Measurements from ENCODE around the gene TTC7B.

The TTC7B gene

GRCh38 chr14:90554341-90554740 is 261.9 kb downstream of the TTC7B start:
- no peak for DNase-seq

GRCh38 chr14:90553921-90554336 is 262.3 kb downstream of the TTC7B start:
- DNase-seq, result no peak

- no peak for DNase-seq
Measured at GRCh38 chr14:90553298-90553920, 262.8 kb downstream of the TTC7B start.

GRCh38 chr14:90552465-90553297 is 263.5 kb downstream of the TTC7B start:
- DNase-seq, result no peak

GRCh38 chr14:90551733-90552464 is 264.3 kb downstream of the TTC7B start:
- DNase-seq, result no peak

GRCh38 chr14:90551070-90551704 is 265.0 kb downstream of the TTC7B start:
- DNase-seq, result no peak

- DNase-seq, result no peak
Measured at GRCh38 chr14:90549794-90550641, 266.2 kb downstream of the TTC7B start.

- DNase-seq, result no peak
Measured at GRCh38 chr14:90548455-90548854, 267.8 kb downstream of the TTC7B start.

- DNase-seq, result no peak
Measured at GRCh38 chr14:90547968-90548367, 268.3 kb downstream of the TTC7B start.

- no peak for DNase-seq
Measured at GRCh38 chr14:90547250-90547649, 269.0 kb downstream of the TTC7B start.

- DNase-seq, result no peak
Measured at GRCh38 chr14:90546767-90547166, 269.5 kb downstream of the TTC7B start.

GRCh38 chr14:90545966-90546751 is 270.1 kb downstream of the TTC7B start:
- no peak for DNase-seq

GRCh38 chr14:90545382-90545781 is 270.8 kb downstream of the TTC7B start:
- DNase-seq, result no peak

GRCh38 chr14:90544971-90545370 is 271.3 kb downstream of the TTC7B start:
- DNase-seq, result no peak

- no peak for DNase-seq
Measured at GRCh38 chr14:90544566-90544965, 271.7 kb downstream of the TTC7B start.

- no peak for DNase-seq
Measured at GRCh38 chr14:90543876-90544275, 272.4 kb downstream of the TTC7B start.

GRCh38 chr14:90541076-90541634 is 275.1 kb downstream of the TTC7B start:
- DNase-seq, result no peak

- DNase-seq, result no peak
Measured at GRCh38 chr14:90540437-90540836, 275.8 kb downstream of the TTC7B start.

- no peak for DNase-seq
Measured at GRCh38 chr14:90539996-90540395, 276.2 kb downstream of the TTC7B start.

- no peak for DNase-seq
Measured at GRCh38 chr14:90539496-90539775, 276.8 kb downstream of the TTC7B start.
